RWPE2 (cell line): Measurements from ENCODE around the gene YEATS4.

Experiments
- ATAC-seq: fragments of 200-7000 bp; cut with Tn5 transposase; 3 replicates; pipeline ENCODE4 v1.9.1; 2021; ENCODE audit warnings: low read depth
- DNase-seq: peaks from one replicate; pipeline ENCODE4 v3.0.0-alpha.2; 2020; ENCODE audit warnings: low spot score
- H3K27ac ChIP-seq: fragments of 450-650 bp; 2 replicates; pipeline ENCODE4 v1.5.1; 2017; ENCODE audit warnings: mild to moderate bottlenecking; ENCODE audit not compliant: poor library complexity, severe bottlenecking
- H3K27me3 ChIP-seq: fragments of 250-450 bp; sonication (Bioruptor Pico); 2 replicates; pipeline ENCODE4 v1.5.1; 2021; ENCODE audit warnings: mild to moderate bottlenecking, moderate library complexity; ENCODE audit not compliant: insufficient read depth, poor library complexity, severe bottlenecking
- H3K36me3 ChIP-seq: fragments of 250-450 bp; sonication (Bioruptor Pico); 2 replicates; pipeline ENCODE4 v1.5.1; 2020; ENCODE audit warnings: low read depth, mild to moderate bottlenecking, moderate library complexity
- H3K4me1 ChIP-seq: fragments of 250-450 bp; sonication (Bioruptor Pico); 2 replicates; pipeline ENCODE4 v1.5.1; 2021; ENCODE audit warnings: mild to moderate bottlenecking, moderate library complexity; ENCODE audit not compliant: insufficient read depth, poor library complexity, severe bottlenecking
- H3K4me3 ChIP-seq: fragments of 250-450 bp; sonication (Bioruptor Pico); 2 replicates; pipeline ENCODE4 v1.5.1; 2021; ENCODE audit warnings: mild to moderate bottlenecking, moderate library complexity; ENCODE audit not compliant: severe bottlenecking
- H3K9me3 ChIP-seq: fragments of 250-450 bp; sonication (Bioruptor Pico); 2 replicates; pipeline ENCODE4 v1.5.1; 2021; ENCODE audit warnings: mild to moderate bottlenecking, moderate library complexity; ENCODE audit not compliant: severe bottlenecking
- CTCF ChIP-seq: fragments of 450-650 bp; IDR thresholded peaks from one replicate; pipeline ENCODE4 v1.5.1; 2017; ENCODE audit warnings: mild to moderate bottlenecking, moderate library complexity; ENCODE audit not compliant: poor library complexity, severe bottlenecking

Gene YEATS4

DNA sequence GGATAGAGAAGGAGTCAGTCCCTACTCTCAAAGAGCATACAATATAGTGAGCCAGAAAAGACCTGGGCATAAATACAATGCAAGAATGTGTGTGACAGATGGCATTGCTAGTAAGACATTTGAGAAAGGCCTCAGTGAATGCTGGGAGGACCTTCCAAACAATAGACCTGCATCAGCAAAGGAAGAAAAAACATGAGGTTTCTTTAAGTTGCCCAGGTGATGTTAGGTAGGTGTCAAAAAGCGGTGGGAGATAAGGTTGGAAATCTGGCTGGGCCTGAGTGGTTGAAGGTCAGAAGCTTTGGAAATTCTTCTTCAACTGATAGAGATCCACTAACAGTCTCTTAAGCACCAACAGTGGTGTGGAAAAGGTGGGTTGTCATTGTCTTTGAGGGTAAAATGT is 60.2 kb downstream of the YEATS4 start:
- Histone ChIP-seq H3K27ac (no peak overlapping the region), H3K4me1 (no peaks in the 10 kb centered on the region), H3K36me3 (no peaks in the 10 kb centered on the region), H3K9me3 (no peaks in the 10 kb centered on the region), H3K27me3 (no peaks in the 10 kb centered on the region), H3K4me3 (no peak overlapping the region)
- no peak for DNase-seq
- ATAC-seq, result no peak
- TF ChIP-seq CTCF, result no peak

GRCh38 chr12:69421548-69421947 is 62.0 kb downstream of the YEATS4 start:
- Histone ChIP-seq H3K9me3 (no peaks in the 10 kb centered on the region), H3K27me3 (no peaks in the 10 kb centered on the region), H3K27ac (no peak overlapping the region), H3K4me3 (no peak overlapping the region), H3K36me3 (no peaks in the 10 kb centered on the region), H3K4me1 (no peaks in the 10 kb centered on the region)
- no peak for ATAC-seq
- TF ChIP-seq CTCF, result no peak
- no peak for DNase-seq

DNA sequence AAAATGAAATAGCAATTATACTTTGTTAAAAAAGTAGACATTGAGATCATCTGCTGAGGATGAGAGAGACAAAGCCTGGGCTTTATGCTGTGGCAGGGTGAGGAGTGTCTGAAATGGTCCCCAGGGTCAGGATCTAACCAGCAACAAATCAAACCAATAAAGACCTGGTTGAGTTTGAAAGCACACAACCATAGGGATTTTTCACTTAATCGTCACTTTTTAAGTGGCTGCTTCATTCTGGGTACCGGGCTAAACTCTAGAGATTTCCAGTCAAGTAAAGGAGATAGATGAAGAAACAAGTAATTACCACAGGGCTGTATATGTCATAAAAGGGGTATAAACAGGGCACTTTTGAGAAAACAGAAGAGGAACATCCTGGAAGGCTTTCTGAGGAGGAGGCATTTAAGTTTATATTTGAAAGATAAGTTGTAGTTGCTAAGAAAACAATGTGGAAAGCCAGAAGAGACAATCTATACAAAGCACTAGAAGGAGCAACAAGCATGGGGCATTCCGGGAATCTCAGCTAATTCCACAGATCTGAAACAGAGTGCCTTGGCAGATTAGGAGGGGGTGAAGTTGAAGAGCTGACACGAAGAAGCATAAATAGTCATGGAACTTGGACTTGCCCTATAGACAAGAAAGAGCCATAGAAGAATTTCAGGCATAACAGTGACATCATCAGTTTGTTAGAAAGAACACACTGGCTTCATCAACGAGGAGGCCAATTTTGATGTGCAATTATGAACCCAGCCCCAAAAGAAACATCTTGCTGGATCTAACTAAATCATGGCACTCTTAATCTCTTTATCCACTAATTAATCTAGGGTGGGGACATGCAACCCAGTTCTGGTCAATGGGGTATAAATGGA is 63.7 kb downstream of the YEATS4 start:
- Histone ChIP-seq H3K27me3 (no peaks in the 10 kb centered on the region), H3K4me1 (no peaks in the 10 kb centered on the region), H3K27ac (no peak overlapping the region), H3K36me3 (no peaks in the 10 kb centered on the region), H3K4me3 (no peak overlapping the region), H3K9me3 (no peaks in the 10 kb centered on the region)
- ATAC-seq (no peak), DNase-seq (no peak)
- no peak for TF ChIP-seq CTCF

- Histone ChIP-seq H3K27me3 (no peaks in the 10 kb centered on the region), H3K36me3 (no peaks in the 10 kb centered on the region), H3K4me3 (no peak overlapping the region), H3K9me3 (no peaks in the 10 kb centered on the region), H3K4me1 (no peaks in the 10 kb centered on the region), H3K27ac (no peak overlapping the region)
- TF ChIP-seq CTCF, result no peak
- DNase-seq, result no peak
- no peak for ATAC-seq
Measured at GRCh38 chr12:69425417-69425816, 65.9 kb downstream of the YEATS4 start.

- ATAC-seq, result no peak
- Histone ChIP-seq H3K4me3 (no peak overlapping the region), H3K27ac (no peak overlapping the region), H3K27me3 (no peaks in the 10 kb centered on the region), H3K9me3 (no peaks in the 10 kb centered on the region), H3K36me3 (no peaks in the 10 kb centered on the region), H3K4me1 (no peaks in the 10 kb centered on the region)
- no peak for DNase-seq
- TF ChIP-seq CTCF, result no peak
Measured at GRCh38 chr12:69428351-69429073, 69.0 kb downstream of the YEATS4 start.
